GM18907 (cell line): Measurements from ENCODE around the gene ARMC5.
"Not testable (repeated sequence)": the region's sequence is repeated elsewhere in the genome, so short reads cannot be mapped to it uniquely, and the experiment has no call there.

Source experiments
- ATAC-seq: cut with Tn5 transposase; IDR thresholded peaks from one replicate; pipeline ENCODE4 v1.9.1; 2021; ENCODE audit warnings: mild to moderate bottlenecking, moderate library complexity; ENCODE audit not compliant: unreplicated experiment

ARMC5 gene

DNA sequence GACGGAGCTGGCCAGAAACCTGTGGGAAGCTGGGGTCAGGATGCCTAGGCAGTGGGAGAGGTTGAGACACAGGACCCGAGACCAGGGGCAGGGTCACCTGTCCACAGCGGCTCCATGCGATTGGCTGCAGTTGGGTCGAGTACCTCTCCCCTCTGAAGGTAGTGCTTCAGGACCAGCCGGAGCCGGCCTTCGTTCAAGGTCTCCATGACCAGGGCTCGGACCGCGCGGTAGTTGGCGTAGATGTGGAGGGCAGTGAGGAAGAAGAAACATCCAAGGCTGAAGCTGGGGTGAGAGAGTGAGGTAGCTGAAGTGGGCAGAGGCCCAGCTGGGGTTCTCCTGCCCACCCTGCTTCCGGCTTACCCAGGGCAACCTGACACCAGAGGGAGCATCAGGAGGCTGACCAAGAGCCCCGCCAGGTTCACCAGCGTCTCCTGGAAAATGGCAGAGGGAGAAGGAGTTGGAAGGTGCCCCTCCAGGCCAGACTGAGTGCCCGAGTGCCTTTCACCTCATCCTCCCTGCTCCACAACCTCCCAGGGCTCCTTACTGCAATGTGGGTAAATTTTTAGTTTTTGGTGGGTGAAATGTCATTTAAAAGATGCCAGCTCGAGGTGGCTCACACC, 34.3 kb downstream of the ARMC5 start:
- ATAC-seq = no peak

- ATAC-seq = no peak
Measured at GRCh38 chr16:31496670-31497069, 37.4 kb downstream of the ARMC5 start.

GRCh38 chr16:31498493-31498892, 39.2 kb downstream of the ARMC5 start:
- ATAC-seq = no peak

DNA sequence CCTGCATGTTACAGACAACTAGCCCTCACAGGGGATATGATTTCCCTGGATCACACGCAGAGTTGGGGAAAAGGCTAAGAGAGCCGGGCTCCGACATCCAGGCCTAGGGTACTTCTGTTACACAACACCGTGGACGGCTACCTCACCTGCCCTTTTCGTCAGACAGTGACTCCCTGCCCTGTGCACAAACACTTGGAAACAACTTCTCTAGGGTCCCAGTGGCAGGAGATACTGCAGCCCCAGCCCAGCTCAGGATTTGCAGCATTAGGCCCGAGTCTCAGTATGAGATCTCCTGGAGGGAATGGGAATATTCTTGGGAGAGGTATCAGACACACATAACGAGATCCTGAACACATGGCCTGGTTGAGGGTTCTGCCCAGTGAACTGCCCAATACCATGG, 40.6 kb downstream of the ARMC5 start:
- ATAC-seq = no peak

DNA sequence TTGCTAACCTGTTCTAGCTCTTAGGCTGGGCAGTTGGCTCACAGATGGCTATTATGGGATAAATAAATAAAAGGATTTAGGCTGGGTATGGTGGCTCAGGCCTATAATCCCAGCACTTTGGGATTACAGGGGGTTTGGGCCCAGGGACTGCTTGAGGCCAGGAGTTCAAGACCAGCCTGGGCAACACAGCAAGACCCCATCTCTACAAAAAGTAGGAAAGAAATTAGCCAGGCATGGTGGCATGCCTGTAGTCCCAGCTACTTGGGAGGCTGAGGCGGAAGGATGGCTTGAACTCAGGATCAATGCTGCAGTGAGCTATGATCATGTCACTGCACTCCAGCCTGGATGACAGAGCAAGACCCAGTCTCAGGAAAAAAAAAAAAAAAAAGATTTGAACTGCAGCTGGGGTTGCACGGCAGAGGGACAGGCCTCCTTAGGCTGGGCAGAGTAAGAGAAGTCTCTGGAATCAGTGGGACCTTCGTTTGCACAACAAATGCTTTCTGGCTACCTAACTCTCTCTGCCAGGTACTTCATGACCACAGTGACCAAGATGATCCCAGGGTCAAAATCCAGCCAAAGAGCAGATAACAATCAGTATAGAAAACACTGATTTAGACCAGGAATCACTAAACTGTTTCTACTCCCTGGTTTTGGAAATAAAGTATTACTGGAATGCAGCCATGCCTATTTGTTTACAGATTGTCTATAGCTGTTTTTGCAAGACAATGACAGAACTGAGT, 42.1 kb downstream of the ARMC5 start:
- ATAC-seq = no peak

DNA sequence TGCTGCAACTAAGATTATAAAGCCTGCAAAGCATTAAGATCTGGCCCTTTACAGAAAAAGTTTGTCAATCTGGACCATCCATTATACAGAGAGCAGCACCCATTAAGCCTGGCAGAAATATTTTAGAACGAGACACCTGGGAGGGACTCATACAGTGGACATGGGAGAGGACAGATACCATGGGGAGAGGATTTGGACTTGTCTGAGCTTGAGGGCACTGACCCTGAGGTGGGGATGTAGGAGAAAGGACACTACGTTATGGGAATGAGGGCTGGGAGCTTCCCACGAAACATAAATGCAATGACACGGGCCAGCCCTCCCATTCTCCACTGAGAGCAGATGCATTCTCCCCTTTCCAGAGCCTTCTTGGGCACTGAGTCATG, 42.7 kb downstream of the ARMC5 start:
- ATAC-seq = no peak

- ATAC-seq = no peak
Measured at GRCh38 chr16:31502981-31503380, 43.7 kb downstream of the ARMC5 start.

GRCh38 chr16:31503555-31503954, 44.3 kb downstream of the ARMC5 start:
- ATAC-seq = not testable (repeated sequence)

- no peak for ATAC-seq
Measured at GRCh38 chr16:31504159-31504558, 44.9 kb downstream of the ARMC5 start.

- ATAC-seq = no peak
Measured at GRCh38 chr16:31505483-31505882, 46.2 kb downstream of the ARMC5 start.

GRCh38 chr16:31507617-31507928, 48.3 kb downstream of the ARMC5 start:
- ATAC-seq = no peak

DNA sequence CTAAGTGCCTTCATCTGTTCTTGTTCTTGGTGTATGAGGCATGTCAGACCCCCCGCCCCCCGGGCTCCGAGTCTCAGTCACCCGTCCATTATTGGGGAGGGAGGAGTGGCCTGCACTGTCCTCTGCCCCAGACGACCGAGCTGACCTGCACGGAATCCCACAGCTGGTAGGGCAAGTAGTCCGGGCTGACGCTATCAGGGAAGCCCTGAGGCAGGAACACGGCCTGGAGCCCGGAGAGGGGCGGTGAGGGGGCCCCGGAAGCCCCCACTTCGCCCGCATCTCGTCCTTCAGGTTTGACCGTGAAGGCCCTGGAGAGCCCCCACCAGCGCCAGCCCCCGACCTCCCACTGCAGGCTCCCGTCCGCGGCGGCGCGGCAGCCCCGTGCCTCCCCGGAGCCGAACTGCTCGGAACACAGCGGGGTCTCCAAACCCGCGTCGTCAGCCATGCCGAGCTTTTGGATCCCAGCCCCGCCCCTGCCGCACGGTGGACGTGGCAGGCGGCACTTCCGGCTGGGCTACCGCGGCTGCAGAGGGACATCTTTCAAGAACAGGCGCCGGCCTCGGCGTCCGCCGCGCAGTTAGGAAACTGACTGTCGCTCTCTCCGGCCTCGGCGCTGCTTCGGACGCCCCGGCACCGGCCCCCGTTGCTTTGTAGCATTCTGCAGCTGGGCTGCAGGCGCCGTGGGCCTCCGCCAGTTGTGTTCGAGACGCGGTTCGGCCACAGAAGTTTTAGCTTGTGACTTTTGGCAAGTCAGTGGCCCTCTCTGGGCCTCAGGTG, 48.8 kb downstream of the ARMC5 start, which contains the start of gene RUSF1:
RUSF1 (minus strand) TSS at position 463 of the 777 bp plus-strand sequence; CDS start at position 445, 18 bp downstream.
- ATAC-seq = peak; percentile 94

- no peak for ATAC-seq
Measured at GRCh38 chr16:31508706-31509195, 49.5 kb downstream of the ARMC5 start.

GRCh38 chr16:31513126-31513525, 53.8 kb downstream of the ARMC5 start:
- no peak for ATAC-seq

DNA sequence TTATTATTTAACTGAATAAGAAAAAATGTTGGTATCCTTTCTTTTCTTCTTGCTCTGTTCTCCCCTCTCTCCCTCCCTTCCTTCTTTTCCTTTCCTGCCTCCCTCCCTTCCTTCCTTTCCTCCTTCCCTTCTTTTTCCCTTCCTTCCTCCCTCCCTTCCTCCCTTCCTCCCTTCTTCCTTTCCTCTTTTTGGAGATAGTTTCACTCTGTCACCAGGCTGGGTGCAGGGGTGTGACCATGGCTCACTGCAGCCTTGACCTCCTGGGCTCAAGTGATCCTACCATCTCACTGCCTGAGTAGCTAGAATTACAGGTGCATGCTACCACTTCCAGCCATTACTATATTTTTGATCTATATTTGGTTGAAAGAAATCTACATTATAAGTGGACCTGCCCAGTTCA, 54.6 kb downstream of the ARMC5 start:
- no peak for ATAC-seq
